NCI-H187 treated with DMSO at 0.1 percent for 48 hours (cell line): ENCODE measurements around the gene SLC12A3.

Experiments
- DNase-seq: peaks from one replicate; lab custom pipeline; 2025; lab: John Stamatoyannopoulos, UW

SLC12A3 gene

GRCh38 chr16:56891685-56892084, 26.7 kb downstream of the SLC12A3 start:
- no peak for DNase-seq

GRCh38 chr16:56892705-56893104, 27.7 kb downstream of the SLC12A3 start:
- DNase-seq, result no peak

- DNase-seq, result no peak
Observed at GRCh38 chr16:56894331-56894917, 29.4 kb downstream of the SLC12A3 start.

GRCh38 chr16:56895813-56896212, 30.8 kb downstream of the SLC12A3 start:
- DNase-seq, result no peak

- no peak for DNase-seq
Observed at GRCh38 chr16:56896244-56896643, 31.2 kb downstream of the SLC12A3 start.

GRCh38 chr16:56897026-56897799, 32.2 kb downstream of the SLC12A3 start:
- DNase-seq, result no peak

GRCh38 chr16:56898847-56899246, 33.8 kb downstream of the SLC12A3 start:
- DNase-seq, result no peak

GRCh38 chr16:56903866-56904265, 38.9 kb downstream of the SLC12A3 start:
- DNase-seq, result no peak

- DNase-seq, result no peak
Observed at GRCh38 chr16:56907401-56907800, 42.4 kb downstream of the SLC12A3 start.

GRCh38 chr16:56909527-56909979, 44.5 kb downstream of the SLC12A3 start:
- DNase-seq, result no peak

- no peak for DNase-seq
Observed at GRCh38 chr16:56910112-56910511, 45.1 kb downstream of the SLC12A3 start.

- DNase-seq, result no peak
Observed at GRCh38 chr16:56910654-56911539, 45.9 kb downstream of the SLC12A3 start.

- no peak for DNase-seq
Observed at GRCh38 chr16:56911771-56912571, 47.0 kb downstream of the SLC12A3 start.

- no peak for DNase-seq
Observed at GRCh38 chr16:56912746-56913708, 48.0 kb downstream of the SLC12A3 start.

GRCh38 chr16:56914896-56915295, 49.9 kb downstream of the SLC12A3 start:
- DNase-seq, result no peak

- no peak for DNase-seq
Observed at GRCh38 chr16:56915336-56916119, 50.5 kb downstream of the SLC12A3 start.

- no peak for DNase-seq
Observed at GRCh38 chr16:56916571-56917403, 51.8 kb downstream of the SLC12A3 start.

GRCh38 chr16:56918467-56919012, 53.5 kb downstream of the SLC12A3 start:
- DNase-seq, result no peak
